NCI-H510A treated with DMSO at 0.1 percent for 48 hours (cell line): ENCODE measurements around the gene HTRA1.

ENCODE experiments used
- DNase-seq: peaks from one replicate; lab custom pipeline; 2025; lab: John Stamatoyannopoulos, UW

The HTRA1 gene

DNA sequence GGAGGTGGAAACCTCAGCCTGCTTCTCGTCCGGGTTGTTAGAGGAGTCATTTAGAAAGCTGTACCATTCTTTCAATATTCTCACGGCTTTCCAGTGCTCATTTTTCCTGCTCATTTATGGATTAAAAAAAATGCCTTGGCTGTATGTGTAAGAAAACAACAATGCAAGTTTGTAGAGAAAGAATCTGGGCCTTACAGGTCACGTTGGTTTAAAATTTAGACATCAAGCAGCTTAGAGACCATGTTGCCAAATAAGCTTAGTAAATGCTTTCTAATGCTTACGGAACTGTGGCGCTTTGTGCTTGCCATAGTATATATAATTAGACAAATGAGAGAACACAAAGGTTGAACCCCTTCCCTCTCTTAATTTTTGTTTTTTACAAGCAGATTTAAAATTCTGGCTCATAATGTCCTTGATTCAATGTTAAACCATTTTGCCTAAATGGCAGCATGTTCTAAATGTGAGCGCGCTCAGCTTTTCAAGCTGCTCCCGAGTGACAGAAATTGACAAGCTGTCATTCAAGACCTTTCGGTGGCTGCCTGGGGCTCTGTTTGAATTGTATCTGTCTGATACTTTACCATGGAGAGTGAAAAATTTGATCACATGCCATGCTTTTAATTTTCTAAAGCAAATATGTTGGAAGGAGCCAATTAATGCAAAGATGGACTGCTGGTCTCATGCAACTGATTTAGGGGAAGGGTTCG lies 5.8 kb upstream of the HTRA1 start:
- no peak for DNase-seq

DNA sequence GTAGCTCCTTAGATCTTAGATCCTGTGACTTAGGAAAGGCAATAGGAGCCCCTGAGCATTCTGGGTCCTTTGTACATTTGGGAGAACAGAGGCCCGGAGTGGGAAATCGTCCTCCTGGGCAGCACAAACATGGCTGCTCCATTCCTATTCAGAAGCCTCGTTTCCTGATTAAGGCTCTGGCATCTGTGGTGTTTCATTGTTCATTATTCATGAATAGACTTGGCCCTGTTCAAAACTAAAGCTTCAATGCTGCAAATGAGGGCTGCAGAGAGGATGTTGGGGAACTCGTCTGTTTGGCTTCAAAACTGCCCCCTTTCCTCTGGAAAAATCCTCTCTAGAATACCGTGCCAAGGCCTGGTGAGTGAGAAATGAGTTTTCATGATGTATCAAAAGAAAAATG lies 3.4 kb upstream of the HTRA1 start:
- no peak for DNase-seq

DNA sequence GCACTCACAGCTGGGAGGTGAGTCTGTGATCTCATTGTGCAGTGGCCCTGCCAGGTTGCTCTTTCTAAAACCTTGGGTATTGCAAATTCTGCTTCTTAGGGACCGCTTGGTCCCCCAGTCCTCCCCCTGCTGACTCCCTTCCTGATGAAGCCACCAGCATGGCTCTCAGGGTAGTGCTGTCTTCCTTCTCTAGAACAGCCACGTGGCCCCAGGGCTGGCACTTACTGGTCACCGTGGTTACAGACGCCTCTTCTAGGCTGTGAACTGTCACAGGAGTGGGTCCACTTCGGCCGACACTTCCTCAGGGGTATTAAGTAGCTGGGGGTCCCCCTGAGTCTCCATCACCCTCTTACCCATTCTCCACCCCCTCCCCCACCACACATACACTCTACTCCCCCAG lies 2.7 kb upstream of the HTRA1 start:
- no peak for DNase-seq

DNA sequence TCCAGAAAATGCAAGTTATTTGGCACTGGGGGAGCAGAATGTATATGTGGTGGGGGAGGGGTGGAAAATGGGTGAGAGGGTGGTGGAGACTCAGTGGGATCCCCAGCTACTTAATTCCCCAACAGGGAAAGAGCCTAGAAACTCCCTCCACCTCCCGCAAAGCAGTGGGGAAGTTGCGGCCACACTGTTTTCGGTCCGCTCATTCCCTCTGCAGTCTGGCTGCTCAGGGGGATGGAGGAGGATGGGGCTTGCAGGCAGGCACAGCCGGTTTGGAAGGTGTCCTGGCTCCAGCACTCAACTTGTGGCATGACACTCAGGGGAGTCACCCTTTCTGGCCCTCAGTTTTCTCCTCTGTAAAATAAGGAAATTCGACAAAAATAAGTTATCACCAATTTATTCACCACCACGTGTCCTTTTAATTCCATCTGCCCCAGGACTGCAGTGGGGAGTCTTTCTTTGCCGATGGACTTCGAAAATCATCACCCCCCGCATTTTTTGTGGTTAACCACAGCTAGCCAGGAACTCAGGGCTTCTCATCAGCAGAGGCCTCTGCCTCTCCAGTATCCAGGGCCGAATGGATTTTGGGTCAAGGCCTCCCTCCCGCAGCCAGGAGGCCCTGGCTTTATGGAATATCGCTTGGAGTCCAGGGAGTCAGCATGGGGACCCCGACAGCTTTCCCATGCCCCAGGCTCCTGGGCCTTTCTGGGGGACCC lies 1.6 kb upstream of the HTRA1 start:
- DNase-seq, result no peak

DNA sequence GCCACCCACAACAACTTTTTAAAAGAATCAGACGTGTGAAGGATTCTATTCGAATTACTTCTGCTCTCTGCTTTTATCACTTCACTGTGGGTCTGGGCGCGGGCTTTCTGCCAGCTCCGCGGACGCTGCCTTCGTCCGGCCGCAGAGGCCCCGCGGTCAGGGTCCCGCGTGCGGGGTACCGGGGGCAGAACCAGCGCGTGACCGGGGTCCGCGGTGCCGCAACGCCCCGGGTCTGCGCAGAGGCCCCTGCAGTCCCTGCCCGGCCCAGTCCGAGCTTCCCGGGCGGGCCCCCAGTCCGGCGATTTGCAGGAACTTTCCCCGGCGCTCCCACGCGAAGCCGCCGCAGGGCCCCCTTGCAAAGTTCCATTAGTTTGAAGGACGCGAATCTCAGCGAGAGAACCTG lies 461 bp upstream of the HTRA1 start:
- DNase-seq, result no peak

DNA sequence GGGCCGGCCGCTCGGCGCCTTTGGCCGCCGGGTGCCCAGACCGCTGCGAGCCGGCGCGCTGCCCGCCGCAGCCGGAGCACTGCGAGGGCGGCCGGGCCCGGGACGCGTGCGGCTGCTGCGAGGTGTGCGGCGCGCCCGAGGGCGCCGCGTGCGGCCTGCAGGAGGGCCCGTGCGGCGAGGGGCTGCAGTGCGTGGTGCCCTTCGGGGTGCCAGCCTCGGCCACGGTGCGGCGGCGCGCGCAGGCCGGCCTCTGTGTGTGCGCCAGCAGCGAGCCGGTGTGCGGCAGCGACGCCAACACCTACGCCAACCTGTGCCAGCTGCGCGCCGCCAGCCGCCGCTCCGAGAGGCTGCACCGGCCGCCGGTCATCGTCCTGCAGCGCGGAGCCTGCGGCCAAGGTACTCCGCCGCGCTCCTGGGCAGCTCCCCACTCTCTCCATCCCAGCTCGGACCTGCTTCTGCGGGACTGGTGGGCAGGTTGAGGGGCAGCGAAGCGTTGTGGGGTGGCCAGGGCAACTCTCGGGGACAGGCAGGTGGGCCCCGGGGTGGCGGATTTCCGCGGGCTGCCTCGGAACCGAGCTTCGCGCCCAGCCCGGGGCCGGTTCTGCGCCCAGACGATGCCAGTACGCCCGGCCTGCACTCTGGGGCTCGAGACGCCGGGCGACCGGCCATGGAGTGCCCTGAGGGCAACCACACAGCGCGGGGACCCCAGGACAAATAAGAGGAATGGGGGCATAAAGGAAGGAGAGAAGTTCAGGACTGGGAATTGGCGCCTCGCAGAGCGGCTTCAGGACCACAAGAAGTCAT lies 578 bp downstream of the HTRA1 start:
- peak; percentile 28 for DNase-seq

DNA sequence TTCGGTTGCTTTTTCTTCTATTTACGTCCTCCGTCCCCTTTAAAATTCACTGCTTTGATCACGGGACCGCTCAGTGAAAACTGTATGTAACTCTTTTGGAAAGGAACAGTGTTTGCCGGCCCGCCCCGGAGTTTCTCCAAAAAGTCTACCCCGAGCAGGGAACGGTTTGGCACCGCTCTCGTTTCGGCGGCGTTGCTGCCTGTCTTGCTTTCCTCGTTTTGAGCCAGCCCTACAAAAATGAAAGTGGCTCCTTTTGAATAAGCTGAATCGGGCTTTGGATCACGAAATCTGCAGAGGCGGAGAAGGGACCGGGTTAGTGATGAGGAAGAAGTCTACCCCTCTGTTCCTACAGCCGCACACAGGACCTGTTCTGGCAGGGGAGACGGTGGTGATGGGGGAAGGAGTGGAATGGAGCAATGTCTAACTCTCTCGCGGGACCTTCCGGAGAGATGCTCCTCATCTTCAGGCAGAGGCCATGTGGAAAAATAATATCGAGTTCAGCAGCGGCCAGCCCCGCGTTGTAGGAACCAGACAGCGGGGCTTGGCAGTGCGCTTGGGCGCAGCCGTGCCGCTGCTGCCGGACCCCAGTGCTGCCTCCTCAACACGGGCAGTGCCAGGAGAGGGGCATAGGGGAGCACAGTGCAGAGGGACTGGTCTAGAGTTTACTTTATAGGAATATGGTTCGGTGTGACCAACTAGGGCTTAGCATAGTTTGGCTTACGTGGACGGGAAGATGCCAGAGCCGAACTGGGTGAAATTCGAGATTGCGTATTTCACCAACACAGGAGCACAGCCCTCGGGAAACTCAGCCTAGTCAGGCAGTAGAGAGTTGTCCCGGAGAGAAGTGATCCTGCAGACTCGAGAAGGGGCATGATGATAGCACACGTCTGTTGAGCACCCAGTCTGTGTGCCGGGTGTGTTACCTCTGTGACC lies 1.4 kb downstream of the HTRA1 start:
- peak; percentile 25 for DNase-seq

DNA sequence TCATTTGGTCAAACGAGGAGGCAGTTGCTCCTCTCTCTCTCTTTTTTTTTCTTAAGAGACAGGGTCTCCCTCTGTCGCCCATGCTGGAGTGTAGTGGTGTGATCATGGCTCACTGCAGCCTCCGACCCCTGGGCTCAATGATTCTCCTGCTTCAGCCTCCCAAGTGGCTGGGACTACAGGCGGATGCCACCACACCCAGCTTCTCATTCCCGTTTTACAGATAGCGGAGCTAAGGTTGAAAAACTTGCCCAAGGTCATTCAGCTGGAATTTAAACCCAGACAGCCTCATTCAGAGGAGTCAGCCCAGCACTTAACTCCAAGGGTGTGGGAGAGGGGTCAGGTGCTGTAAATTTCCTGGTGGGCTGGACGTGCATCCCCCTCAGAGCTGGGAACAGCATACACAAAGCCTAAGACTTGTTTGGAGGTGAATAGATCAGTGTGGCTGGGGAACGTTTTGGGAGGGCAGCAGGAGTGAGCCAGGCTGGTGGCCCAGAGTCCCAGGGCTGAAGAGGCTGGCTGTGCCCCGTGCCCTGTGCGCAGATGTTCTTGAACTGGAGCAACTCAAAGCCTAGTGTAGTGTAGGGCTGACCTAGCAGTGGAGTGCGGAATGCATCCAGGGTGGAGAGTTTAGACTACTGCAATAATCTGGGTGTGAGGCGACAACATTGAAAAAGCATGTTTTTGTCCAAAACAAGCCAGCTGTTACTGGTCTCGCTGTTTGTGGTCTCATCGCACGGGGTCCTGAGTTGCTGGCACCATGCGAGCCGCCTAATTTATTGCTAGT lies 2.3 kb downstream of the HTRA1 start:
- no peak for DNase-seq

DNA sequence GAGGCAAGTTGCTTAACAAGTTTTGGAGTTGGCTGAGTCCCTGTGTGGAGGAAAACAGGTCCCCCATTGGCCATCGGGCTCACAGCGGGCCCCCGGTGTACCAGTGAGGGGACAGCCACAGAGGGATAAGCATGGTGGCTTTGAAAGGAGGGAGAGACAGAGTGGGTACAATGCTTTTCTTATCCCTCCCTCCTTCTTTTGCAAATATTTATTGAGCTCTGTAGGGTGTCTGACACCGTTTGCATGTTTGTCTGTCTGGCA lies 2.8 kb downstream of the HTRA1 start:
- DNase-seq, result no peak

DNA sequence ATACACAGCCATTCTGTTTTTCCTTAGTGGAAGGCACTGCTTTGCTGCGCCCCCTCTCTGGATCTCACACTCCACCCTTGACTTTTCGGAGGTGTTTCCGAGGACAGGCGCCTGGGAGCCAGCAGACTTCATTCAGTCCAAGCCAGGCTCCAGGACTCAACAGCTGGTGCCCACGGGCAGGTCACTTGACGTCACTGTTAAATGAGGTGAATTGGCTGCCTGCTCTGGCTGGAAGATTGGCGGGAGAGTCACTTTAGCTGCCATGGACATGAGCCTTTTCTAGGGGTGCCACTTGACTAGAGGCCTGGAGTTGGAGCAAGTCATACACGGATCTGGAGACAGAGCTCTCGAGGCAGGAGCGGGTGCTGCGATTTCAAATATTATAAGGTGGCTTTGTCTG lies 3.2 kb downstream of the HTRA1 start:
- no peak for DNase-seq

DNA sequence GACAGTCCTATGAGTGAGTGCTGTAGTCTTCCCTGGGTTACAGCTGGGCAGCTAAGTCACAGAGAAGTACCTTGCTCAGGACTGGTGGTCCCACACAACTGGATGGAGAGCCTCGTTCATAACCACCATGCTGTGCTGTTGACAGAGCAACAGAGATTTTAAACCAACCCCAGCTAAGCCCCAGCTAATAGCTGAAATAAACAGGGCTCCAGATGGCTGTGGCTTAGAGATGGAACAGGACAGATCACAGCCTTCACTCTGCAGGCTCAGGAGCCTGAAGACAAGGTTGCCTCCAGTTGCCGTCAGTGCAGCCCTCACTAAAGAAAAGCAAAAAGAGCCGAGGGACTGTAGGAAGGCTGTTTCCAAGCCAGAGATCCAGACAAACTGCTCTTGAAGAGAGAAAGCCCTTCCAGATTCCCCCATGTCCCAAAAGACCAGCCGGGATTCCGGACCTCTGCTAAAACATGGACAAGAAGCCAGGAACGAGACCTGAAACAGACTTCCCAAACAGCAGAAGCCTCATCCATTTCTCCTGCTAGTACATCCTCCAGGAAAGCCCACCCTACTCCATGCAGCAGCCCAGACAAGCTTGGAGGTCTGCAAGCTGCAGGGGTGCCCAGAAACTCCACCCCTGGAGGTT lies 4.2 kb downstream of the HTRA1 start:
- no peak for DNase-seq

DNA sequence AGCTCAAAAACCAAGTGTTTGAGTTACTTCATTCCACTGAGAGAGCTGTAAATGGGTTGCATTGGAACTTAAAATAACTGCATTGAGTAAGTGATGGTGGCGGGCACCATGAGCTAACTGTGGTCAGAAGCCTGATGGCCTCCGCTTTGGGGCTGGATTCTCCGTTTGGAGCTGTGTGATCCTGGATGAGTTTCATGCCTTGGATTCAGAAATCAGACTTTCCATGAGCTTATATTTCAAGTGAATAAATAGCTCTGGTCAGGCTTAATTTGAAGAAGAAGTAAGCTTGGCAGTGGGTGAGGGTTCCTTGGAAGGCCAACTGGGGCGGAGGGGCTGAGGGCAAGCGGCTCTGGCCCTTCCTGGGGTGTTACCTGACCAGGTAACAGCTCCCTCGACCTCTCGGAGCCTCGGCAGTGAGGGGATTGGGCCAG lies 5.6 kb downstream of the HTRA1 start:
- DNase-seq, result no peak

DNA sequence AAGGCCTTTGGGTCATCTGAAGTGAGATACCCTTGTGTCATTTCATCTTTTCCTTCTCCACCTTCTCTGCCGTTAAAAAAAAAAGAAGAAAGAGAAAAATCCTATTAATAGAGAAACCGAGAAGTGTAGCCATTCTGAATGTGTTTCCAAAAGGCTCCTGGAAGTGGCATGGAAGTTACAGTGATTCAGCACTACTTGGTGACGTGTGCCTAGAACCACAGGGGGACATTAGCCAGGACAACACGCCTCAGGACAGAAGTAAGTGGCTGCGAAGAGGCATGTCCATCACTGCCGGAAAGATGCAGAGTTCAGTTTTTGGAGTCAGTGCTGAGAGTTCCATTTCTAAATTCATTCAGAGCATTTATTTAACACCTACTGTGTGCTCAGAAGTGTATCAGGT lies 6.3 kb downstream of the HTRA1 start:
- no peak for DNase-seq

DNA sequence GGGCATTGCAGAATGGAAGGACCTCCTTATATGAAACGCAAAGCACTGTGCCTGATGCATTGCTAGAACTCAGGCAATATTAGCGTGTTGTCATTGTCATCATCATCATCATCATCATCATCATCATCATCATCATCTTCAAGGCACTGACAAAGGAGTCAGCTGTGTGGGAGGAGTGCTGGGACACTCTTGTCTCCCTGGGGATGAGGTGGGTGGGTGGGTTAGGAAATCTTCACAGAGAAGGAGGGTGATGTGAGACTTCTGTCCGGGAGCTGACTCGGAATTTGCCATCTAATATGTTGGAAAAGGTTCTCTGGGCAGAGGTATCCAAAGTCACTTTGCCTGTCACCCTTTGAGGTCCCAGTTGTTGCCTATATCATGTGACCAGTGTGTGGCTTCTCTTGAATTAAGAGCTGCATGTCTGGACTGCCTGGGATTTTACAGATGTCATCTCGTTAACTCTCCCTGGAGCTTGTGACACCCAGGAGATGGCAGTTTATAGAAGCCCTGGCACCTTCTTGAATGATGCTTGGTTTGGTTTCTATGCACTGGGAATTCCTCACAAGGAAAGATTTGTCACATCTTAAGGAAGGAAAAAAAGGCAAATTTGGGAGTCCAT lies 7.1 kb downstream of the HTRA1 start:
- no peak for DNase-seq

DNA sequence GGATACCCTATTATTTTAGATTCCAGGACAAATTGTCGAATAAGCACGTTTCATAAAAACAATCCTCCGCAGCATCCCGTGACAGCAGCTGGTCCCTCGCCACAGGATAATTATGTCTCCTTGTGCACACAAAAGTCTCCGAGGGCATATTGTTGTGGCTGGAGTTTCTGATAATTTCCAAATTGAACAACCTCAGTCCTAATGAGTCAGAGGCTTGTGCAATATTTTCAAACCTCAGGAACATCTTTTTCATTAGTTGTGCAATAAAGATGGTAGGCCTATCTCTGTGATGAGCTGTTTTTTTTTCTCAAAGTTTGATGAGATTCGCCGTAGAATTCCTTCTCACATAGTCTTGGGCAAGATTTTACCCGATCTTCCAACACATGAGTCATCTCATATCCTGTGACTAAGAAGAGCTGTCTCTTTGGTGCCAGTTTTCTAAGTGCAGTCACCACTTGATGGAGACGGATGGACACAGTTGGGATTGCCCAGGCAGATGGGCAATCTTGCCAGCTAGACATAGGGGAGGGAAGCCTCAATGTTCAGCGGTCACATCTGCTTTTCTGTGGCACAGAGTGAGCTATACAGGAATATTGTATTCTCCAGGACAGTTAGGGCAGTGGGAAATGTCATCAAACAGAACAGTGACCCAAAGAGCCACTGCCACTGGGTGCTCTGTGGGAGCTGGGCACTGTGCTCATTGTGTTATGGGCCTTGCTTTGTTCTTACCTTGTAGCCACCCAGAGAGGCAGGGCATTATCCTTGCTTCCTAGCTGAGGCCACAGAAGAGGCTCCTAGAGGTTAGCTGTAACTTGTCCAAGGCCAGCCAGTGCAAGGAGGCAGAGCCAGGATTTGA lies 7.8 kb downstream of the HTRA1 start:
- no peak for DNase-seq

DNA sequence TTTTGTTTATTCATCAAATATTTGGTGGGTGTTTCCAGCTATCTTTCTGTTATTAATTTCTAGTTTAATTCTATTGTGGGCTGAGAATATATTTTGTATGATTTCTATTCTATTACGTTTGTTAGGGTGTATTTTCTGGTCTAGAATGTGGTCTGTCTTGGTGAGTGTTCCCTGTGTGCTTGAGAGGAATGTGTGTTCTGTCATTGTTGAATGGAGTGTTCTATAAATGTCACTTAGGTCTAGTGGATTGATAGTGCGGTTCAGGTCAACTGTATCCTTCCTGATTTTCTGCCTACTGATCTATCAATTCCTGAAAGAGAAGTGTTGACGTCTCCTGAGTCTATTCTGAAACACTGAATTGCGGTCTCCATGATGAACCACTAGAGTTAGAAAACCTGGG lies 8.5 kb downstream of the HTRA1 start:
- no peak for DNase-seq

DNA sequence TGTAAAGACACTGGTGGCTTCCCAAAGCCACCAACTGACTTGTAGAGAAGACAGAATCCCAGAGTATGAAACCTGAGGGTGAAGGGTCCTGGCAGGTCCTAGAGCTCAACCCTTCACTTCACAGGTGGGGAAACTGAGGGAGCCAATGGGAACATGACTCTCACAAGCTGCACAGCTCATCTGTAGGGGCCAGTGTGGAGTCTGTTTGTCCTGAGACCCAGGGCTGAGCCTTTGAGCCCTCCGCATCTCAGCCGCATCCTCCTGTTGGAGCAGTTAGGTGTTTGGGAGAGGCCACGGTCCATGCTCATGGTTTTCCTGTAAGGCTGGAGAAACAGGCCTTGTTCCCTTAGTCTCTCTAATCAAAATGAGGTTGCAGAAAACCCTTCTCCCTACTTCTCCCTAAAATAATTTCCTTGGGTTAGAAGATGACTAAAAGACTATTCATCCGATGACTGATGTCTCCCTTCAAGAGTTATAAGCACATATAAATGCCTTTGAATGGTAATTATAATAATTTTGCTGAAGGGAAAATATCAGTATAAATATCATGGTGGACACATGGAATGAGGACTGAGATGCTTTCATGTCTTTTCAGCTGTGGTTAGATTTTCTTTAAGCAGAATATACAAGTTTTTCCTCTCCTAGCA lies 10.3 kb downstream of the HTRA1 start:
- no peak for DNase-seq

DNA sequence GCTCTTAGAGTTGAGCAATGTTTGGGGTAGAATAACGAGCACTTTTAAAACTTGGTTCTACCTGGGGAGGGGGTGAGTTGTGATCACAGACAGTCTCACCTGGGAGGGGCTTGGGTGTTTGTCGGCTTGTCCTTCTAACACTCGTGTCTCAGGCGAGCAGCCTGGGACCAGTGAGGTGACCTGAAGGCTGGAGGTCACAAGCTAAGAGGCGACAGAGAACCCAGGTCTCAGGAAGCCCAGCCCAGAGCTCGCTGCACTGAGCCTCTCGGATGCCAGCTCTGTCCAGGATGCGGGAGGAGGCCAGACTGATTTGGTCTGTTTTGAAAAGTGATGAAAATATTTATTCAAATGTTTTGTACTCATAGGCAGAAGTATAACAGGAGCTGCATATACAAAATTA lies 11.8 kb downstream of the HTRA1 start:
- no peak for DNase-seq
